ENCODE data around the gene ATP1B3. TPM values are rescaled to one million over a fixed set of nuclear protein-coding genes. Genes with fewer than 3 reads are reported as not detected.
"Not testable (repeated sequence)": the region's sequence is repeated elsewhere in the genome, so short reads cannot be mapped to it uniquely, and the experiment has no call there.

ATP1B3 gene
- total RNA-seq, 1 donor from 2014 or later: 32.9 TPM

DNA sequence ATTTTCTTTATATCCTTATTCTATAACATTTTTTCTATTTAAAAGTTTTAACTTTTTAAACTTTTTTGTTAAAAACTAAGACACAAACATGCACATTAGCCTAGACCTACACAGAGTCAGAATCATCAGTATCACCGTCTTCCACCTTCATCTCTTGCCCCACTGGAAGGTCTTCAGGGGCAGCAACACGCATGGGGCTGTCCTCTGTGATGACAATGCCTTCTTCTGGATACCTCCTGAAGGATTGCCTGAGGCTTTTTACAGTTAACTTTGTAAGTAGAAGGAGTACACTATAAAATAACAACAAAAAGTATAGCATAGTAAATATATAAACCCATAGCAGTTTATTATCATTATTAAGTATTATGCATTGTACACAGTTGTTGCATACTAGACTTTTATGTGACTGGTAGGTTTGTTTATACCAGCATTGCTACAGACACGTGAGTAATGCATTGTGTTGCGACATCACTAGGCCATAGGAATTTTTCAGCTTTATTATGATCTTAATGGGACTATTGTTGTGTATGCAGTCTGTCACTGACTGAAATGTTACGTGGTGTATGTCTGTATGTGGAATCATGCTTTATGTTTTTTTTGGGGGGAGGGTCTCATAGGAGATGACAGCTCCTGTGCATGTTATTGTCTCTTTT is 18.2 kb downstream of the ATP1B3 start:
- intact Hi-C loops (cut with DNase I): no loop called here
- DNase-seq (no peak), ATAC-seq (ENCODE audit: poor library complexity) (no peak)

DNA sequence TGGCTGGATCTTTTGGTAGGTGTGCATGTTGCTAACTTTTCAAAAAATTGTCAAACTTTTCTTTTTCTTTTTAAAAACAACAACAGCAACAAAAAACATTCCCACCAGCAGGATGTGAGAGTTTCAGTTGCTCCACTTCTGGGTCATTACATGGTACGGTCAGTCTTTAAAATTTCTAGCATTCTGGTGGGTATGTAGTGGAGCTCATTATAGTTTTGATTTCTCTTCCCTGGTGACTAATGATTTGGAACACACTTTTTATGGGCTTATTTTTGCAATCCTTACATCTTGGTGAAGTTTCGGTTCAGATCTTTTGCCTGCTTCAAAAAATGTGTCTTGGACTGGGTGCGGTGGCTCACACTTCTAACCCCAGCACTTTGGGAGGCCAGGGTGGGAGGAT is 19.3 kb downstream of the ATP1B3 start:
- DNase-seq: no peak
- ATAC-seq (ENCODE audit: poor library complexity): no peak
- intact Hi-C loops (cut with DNase I): no loop called here

DNA sequence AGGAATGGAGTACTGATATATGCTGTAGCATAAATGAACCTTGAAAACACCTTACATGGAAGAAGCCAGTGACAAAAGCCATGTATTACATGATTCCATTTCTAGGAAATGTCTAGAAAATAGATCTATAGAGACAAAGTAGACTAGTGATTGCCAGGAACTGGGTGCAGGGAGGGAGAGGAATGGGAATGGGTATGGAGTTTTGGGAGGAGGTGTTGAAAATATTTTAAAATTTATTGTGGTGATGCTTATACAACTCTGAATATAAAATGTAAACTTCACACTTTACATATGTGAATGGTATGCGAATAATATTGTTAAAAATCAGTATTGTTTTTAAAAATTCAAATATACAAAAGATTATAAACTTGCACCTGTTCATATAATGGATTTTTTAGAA is 22.5 kb downstream of the ATP1B3 start:
- ATAC-seq (ENCODE audit: poor library complexity): no peak

DNA sequence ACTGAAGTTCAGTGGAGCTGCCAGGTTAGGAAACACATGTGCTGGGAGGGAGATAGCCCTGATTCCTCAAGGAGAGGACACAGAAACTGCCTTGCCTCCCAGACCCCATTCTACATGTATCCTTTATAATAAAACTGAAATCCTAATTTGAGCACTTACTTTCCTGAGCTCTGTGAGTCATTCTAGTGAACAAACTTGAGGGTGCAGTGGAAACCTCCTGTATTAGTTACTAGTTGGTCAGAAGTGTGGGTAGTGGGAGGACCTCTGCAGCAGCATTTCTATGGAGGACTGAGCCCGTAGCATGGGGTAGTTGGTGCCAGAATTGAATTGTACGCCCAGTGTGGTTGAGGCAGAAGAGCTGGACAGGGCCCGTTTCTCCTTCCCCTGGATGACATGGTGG is 23.9 kb downstream of the ATP1B3 start:
- ATAC-seq (ENCODE audit: poor library complexity): no peak
- no peak for DNase-seq
- intact Hi-C loops (cut with DNase I): no loop called here

More for the DNA sequence above, 22.5 kb downstream of the ATP1B3 start:
- intact Hi-C loops (cut with DNase I): no loop called here
- DNase-seq: no peak

DNA sequence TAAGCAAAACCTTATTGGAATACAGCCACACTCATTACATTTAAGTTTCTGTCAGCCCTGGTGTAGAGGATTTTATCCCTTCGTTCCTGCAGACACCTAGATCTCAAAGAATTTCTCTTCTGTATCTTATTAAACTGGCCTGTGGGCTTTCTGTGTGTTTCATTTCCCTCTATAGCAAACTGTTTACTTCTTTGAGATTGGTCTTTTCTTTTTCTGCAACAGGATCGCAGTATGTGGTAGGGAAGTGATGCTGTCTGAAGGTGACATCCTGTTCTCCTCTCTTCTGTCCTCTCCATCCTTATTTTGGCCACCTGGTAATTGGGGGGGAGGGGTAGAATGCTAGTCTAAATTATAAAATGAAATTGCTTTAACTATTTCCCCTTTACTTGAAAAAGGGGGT is 25.5 kb downstream of the ATP1B3 start:
- intact Hi-C loops (cut with DNase I): no loop called here
- DNase-seq: no peak
- no peak for ATAC-seq (ENCODE audit: poor library complexity)

DNA sequence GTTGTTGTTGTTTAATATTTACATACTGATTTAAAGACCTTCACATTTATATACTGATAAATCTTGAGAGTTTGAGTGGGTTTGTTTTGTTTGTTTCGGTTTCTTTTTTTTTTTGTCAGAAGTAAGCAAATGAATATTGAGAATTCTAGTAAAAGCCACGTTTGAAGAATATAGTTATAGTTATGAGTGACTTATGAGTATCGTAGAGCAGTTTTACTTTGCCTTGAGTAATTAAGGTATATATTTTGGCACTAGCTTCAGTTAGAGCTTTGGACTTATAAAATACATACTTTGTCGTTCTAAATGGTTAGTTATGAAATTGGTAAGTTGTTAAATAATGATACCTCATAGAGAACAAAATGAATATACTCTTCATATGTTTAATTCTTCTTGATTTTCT is 27.8 kb downstream of the ATP1B3 start:
- no peak for DNase-seq
- intact Hi-C loops (cut with DNase I): no loop called here
- ATAC-seq (ENCODE audit: poor library complexity): no peak

DNA sequence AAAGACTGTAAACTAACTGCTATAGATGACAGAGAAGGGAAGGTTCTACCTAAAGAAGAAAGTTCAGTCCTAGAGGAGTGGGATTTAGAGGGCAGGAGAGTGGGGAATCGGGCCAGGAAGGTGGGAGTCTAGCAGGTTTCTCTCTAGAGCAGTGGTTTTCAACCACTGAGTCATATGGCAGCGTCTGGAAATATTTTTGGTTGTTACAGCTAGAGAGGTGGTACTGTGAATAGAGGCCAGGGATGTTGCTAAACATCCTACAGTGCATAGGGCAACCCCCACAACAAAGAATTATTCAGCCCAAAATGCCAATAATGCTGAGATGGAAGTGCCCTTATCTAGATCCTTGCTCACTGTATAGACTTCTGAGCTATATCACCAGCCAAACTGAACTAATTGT is 28.7 kb downstream of the ATP1B3 start:
- DNase-seq: no peak
- intact Hi-C loops (cut with DNase I): no loop called here
- ATAC-seq (ENCODE audit: poor library complexity): no peak

DNA sequence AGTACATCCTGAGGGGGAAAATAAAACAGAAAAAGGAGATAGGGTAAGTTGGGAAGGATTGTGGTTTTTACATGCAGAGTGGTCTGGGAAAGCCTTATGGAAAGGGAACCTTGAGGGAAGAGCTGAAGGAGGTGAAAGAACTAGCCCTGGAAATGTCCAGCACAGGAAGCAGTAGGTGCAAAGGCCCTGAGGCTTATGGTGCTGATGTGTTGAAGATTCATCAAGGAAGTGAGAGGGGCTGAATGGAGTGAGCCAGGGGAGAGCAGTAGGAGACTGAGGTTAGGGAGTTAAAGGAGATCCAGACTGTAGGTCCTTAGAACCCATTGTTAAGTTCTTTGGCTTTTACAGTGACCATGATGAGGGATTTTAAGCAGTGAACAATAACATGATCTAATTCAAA is 33.0 kb downstream of the ATP1B3 start:
- ATAC-seq (ENCODE audit: poor library complexity) (no peak), DNase-seq (no peak)
- intact Hi-C loops (cut with DNase I): no loop called here

DNA sequence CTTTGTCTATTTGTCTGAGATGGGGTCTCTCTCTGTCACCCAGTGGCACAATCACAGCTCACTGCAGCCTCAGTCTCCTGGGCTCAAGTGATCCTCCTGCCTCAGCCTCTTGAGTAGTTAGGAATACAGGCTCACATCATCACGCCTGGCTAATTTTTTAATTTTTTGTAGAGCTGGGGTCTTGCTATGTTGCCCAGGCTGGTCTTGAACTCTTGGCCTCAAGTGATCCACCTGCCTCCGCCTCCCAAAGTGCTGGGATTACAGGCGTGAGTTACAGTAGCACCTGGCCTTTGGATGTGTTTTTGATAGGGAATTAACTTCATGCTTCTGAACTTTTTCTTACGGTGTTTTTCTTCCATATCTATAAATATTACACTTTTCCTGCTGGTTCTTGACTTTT is 33.5 kb downstream of the ATP1B3 start:
- DNase-seq; ATAC-seq (ENCODE audit: poor library complexity): not testable (repeated sequence)
- intact Hi-C loops (cut with DNase I): loop anchor here (10.0 kb wide), 1 partner anchor 325 kb away; no protein-coding TSS in a partner anchor

DNA sequence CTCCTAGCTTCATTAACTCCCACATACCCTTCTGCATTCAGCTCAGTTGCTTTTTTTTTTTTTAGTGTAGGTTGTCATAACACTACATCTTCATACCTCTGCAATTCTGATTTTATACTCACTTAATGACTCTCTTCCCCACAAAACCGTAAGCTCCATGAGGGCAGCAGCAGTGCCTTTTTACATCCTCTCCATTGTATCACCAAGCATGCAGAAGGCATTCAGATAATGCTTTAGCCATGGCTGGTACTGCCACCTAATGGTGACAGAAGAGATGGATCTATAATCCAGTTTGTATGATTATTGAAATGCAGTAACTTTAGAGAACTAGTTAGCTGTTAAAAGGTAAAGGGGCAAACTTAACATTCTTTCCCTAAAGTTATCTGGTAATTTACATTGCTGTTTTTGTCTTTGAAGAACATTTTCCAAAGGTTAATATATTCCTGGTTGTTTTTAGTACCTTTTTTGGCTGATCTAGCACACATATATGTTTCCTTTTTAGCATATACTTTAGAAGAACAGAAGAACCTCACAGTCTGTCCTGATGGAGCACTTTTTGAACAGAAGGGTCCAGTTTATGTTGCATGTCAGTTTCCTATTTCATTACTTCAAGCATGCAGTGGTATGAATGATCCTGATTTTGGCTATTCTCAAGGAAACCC is 36.8 kb downstream of the ATP1B3 start:
- intact Hi-C loops (cut with DNase I): loop anchor here (2.0 to 10.0 kb wide), 2 partner anchors 174 to 328 kb away; partner anchors contain the start of gene RNF7
- ATAC-seq (ENCODE audit: poor library complexity) (peak; percentile 65), DNase-seq (no peak)

DNA sequence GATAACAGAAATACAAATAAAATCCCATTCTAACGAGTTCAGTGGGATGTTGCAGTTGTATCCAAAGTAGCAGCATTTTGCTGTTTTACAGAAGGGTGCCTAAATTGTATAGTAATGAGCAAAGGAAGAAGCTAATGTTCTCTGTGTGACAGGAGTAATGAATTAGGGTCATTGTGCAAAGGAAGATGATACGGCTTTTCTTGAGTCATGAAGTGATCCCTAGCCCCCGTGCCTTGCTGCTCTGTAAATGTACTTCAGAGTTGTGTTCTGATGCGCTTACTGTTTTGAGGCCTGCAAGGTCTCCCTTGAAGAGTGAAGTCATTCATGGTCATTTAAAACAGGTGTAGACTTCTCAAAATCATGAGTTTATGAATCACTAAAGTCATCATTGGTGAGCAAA is 37.9 kb downstream of the ATP1B3 start:
- intact Hi-C loops (cut with DNase I): loop anchor here (10.0 kb wide), 1 partner anchor 330 kb away; no protein-coding TSS in a partner anchor
- DNase-seq (no peak), ATAC-seq (ENCODE audit: poor library complexity) (no peak)

DNA sequence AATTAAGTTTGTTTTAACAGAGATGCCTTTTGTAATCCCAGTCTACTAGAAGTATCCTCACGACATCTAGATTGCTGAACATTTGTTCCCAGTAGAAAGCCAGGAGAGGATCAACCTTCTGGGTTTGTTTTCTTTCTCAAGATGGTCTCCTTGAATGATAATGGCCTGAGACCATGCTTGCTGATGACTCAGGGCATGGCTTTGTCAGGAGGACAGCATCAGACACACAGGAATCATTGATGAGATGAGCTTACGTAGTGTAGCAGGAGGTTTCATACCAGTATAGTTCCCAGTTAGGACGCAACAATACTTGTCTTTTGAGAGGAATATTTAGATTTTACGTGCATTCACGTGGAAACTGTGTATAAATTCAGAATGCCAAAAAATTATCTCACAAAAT is 38.6 kb downstream of the ATP1B3 start:
- intact Hi-C loops (cut with DNase I): loop anchor here (10.0 kb wide), 1 partner anchor 330 kb away; no protein-coding TSS in a partner anchor
- ATAC-seq (ENCODE audit: poor library complexity): no peak
- no peak for DNase-seq

DNA sequence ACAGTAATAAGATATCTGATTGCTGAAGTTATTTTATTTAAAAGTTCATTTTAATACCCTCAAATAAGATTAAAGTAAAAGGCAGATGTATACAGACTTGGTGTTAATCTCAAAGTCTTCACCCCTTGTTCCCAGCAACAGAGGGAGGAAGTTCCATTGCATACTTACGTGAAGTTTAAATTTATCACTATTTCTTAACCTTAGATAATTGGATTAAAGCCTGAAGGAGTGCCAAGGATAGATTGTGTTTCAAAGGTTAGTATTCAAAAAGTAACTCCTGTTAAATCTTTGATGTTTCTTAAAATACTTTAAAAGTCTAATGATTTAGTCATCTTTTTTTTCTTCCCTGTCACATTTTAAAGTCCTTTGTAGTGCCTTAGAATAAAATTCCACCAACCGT is 39.3 kb downstream of the ATP1B3 start:
- intact Hi-C loops (cut with DNase I): loop anchor here (10.0 kb wide), 1 partner anchor 331 kb away; no protein-coding TSS in a partner anchor
- ATAC-seq (ENCODE audit: poor library complexity): no peak
- DNase-seq: no peak

DNA sequence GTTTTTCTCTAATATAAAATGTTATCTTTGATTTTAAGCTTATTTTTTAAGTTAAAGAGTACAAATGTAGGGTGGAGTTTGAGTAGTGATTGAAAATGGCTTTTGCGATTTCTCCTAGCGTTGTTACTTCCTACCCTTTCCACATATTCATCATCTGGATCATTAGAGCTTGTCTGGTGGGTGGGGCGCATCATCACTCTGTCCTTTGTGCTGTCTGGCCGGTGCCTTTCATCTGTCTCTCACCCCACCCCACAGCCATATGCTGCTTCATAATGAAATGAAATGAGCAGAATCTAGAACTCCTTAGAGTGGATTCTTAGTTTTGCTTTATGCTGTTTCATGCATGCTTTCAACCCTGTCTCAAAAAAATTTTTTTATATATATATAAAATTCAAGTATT is 44.3 kb downstream of the ATP1B3 start:
- intact Hi-C loops (cut with DNase I): no loop called here
- DNase-seq: no peak
- no peak for ATAC-seq (ENCODE audit: poor library complexity)

DNA sequence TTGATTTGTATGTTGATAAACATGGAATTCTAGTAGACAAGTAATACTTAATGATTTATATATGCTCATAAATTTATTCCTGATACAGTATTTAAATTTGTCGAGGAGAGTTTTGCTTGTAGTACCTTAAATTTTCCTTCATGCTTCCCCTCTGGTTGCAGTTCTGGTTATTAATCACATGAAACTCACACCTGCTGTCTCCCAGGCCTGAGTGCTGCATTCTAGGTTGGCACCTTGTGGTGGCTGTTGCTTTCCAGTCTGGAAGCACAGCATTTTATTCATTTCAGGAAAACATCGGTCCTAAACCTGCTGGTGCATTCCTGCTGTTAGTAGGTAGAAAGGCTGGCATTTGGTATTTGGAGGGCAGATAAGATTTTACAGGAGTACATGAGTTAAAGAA is 44.9 kb downstream of the ATP1B3 start:
- intact Hi-C loops (cut with DNase I): no loop called here
- no peak for ATAC-seq (ENCODE audit: poor library complexity)
- no peak for DNase-seq

DNA sequence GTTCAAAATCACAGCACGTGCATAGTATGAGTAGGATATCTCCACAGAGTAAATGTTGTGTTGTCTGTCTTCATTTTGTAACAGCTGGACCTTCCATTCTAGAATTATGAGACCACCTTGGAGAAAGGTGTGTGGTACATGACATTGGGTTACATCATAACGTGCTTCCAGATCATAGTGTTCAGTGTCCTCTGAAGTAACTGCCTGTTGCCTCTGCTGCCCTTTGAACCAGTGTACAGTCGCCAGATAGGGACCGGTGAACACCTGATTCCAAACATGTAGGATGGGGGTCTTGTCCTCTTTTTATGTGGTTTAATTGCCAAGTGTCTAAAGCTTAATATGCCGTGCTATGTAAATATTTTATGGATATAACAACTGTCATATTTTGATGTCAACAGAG is 49.2 kb downstream of the ATP1B3 start:
- ATAC-seq (ENCODE audit: poor library complexity); DNase-seq; intact Hi-C loops (cut with DNase I): not testable (repeated sequence)

DNA sequence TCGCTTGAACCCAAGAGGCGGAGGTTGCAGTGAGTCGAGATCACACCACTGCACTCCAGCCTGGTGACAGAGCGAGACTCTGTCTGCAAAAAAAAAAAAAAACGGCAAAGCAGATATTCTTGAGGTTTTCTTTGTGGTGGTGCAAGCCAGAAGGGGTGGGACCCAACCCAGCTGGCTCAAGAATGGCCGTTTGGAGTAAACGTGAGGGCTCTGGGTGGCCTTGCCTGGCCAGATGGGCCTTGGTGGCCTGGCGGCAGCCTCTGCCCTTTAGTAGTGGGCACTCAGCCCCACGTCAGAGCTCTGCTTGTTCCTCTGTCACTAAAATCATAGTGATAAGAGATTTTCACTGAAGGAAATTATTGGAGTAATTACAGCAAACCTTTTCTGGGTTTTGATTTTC is 50.5 kb downstream of the ATP1B3 start:
- peak; percentile 25 for ATAC-seq (ENCODE audit: poor library complexity)

DNA sequence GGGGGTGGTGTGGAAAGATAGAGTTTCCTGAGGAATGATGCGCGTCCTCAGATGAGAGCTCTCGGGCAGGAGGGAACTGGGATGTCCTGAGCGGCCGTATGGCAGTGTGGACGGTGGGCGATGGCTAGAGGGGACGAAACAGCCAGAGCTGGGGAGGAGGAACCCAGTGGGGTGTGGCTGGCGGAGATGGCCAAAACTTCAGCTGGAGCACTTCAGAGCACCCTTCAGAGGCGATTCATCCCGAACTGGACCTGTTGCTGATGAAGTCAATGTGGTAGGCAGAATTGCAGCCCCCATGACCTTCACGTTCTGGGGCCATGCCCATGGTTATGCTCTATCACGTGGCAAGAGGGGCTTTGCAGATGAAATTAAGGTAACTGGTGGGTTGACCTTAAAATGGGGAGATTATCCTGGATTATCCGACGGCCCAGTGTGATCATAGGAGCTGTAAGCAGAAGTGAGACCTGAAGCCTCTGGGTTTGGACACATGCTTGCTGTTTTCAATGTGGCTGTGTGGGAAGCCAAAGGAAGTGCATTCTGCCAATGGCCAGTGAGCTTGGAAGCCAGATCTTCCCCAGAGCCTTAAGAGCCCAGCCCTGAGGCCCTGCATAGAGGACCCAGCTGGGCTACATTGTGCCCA is 52.3 kb downstream of the ATP1B3 start:
- intact Hi-C loops (cut with DNase I): no loop called here
- ATAC-seq (ENCODE audit: poor library complexity) (no peak), DNase-seq (no peak)

More for the DNA sequence above, 50.5 kb downstream of the ATP1B3 start:
- intact Hi-C loops (cut with DNase I): no loop called here
- DNase-seq: no peak

DNA sequence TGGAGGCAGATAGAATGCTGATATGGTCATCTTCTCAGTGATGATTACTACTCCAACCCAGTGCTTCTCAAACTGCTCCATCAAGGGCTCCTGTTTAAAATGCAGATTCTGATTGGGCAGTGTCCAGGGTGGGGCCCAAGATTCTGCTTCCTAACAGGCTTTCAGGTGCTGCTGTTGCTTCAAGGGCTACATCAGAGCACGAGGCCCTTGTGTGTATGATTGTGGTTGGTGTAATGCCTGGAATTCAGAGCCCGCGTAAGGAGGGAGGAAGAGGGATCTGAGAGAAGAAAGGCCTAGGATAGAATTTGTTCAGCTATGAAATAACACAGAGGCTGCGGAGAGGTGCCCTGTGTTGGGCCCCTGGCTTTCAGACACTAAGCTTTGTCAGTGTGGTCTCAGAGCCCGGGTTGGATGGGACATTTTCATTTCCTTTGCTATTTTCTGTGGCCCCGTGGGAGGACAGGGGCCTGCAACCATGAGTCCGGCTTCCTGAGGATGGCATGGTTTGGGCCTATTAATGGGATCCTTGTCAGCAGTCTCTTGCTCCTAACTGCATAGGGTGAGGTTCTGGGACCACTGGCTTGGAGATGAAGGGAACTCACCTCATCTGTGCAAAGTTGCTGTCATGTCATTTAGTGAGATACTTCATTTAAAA is 53.0 kb downstream of the ATP1B3 start:
- DNase-seq (no peak), ATAC-seq (ENCODE audit: poor library complexity) (no peak)
- intact Hi-C loops (cut with DNase I): no loop called here

Measured in Right ventricle myocardium superior (tissue), 1 donor.